Measurements from ENCODE around the gene TTC23L. TPM values are rescaled to one million over a fixed set of nuclear protein-coding genes. Genes with fewer than 3 reads are reported as not detected.

The TTC23L gene
- total and polyA plus RNA-seq, 2 donors from 2014 or later, result 0.39 to 1.7 TPM

DNA sequence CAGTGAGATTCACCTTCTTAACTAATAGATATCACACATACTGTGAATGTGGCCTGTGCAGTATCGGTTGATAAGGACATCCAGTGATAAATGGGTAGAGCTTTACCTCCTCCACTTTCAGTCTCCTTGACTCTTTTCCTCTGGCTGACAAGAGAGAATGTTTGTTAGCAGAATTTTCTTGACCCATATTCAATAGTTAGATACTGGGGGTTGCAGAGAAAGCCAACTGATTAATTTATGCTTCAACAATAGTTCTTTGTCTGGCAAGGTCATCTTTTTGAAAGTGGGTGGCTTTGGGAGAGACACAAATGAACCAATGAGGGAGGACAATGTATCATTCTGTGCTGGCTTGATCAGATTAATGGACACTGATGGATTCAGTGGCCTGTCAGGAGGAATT lies 30.3 kb downstream of the TTC23L start:
- no peak for DNase-seq
- Histone ChIP-seq H3K27ac (ENCODE audit: low read depth in 2 of 2, low read length in 2 of 2) (no peak overlapping the region), H3K9me3 (ENCODE audit: control insufficient read depth in 2 of 3, insufficient read depth in 1 of 3, low read length in 3 of 3) (no peaks in the 10 kb centered on the region), H3K27me3 (ENCODE audit: control insufficient read depth, insufficient read depth, low read length) (no peaks in the 10 kb centered on the region), H3K36me3 (ENCODE audit: control insufficient read depth in 2 of 3, insufficient read depth in 3 of 3, low read length in 3 of 3) (no peaks in the 10 kb centered on the region), H3K4me1 (ENCODE audit: control insufficient read depth in 2 of 3, insufficient read depth in 2 of 3, low read depth in 1 of 3, low read length in 3 of 3) (no peaks in the 10 kb centered on the region), H3K4me3 (ENCODE audit: low read length in 3 of 3) (no peak overlapping the region), H3K9ac (ENCODE audit: low read length in 3 of 3) (no peak overlapping the region)
- FAIRE-seq, result no peak
- TF ChIP-seq, protein P1, sequence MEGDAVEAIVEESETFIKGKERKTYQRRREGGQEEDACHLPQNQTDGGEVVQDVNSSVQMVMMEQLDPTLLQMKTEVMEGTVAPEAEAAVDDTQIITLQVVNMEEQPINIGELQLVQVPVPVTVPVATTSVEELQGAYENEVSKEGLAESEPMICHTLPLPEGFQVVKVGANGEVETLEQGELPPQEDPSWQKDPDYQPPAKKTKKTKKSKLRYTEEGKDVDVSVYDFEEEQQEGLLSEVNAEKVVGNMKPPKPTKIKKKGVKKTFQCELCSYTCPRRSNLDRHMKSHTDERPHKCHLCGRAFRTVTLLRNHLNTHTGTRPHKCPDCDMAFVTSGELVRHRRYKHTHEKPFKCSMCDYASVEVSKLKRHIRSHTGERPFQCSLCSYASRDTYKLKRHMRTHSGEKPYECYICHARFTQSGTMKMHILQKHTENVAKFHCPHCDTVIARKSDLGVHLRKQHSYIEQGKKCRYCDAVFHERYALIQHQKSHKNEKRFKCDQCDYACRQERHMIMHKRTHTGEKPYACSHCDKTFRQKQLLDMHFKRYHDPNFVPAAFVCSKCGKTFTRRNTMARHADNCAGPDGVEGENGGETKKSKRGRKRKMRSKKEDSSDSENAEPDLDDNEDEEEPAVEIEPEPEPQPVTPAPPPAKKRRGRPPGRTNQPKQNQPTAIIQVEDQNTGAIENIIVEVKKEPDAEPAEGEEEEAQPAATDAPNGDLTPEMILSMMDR (IDR thresholded peaks at IDR 0.05; ENCODE audit: borderline replicate concordance, extremely low read depth, insufficient read depth), result no peak
- intact Hi-C loops (cut with DNase I), result no loop called here

DNA sequence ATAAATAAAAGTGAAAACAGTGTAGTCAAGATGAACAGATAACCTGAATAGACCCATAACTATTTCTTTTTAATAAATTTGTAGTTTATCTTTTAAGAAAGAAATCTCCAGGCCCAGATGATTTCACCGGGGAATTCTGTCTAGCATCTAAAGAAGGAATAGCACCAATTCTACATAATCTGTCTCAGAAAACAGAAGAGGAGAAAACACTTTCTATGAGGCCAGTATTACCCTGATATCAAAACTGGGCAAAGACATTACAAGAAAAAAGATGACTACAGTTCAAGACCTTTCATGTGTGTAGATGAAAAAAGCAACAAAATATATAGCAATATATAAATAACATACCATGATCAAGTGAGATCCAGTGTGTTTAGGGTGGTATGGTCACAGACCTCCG lies 31.4 kb downstream of the TTC23L start:
- intact Hi-C loops (cut with DNase I), result no loop called here
- DNase-seq (no peak), FAIRE-seq (no peak)
- Histone ChIP-seq H3K9ac (ENCODE audit: low read length in 3 of 3) (no peak overlapping the region), H3K36me3 (ENCODE audit: control insufficient read depth in 2 of 3, insufficient read depth in 3 of 3, low read length in 3 of 3) (no peaks in the 10 kb centered on the region), H3K27ac (ENCODE audit: low read depth in 2 of 2, low read length in 2 of 2) (no peak overlapping the region), H3K4me3 (ENCODE audit: low read length in 3 of 3) (no peak overlapping the region), H3K4me1 (ENCODE audit: control insufficient read depth in 2 of 3, insufficient read depth in 2 of 3, low read depth in 1 of 3, low read length in 3 of 3) (no peaks in the 10 kb centered on the region), H3K27me3 (ENCODE audit: control insufficient read depth, insufficient read depth, low read length) (no peaks in the 10 kb centered on the region), H3K9me3 (ENCODE audit: control insufficient read depth in 2 of 3, insufficient read depth in 1 of 3, low read length in 3 of 3) (no peaks in the 10 kb centered on the region)
- TF ChIP-seq, protein P1 (IDR thresholded peaks at IDR 0.05; ENCODE audit: borderline replicate concordance, extremely low read depth, insufficient read depth), result no peak

DNA sequence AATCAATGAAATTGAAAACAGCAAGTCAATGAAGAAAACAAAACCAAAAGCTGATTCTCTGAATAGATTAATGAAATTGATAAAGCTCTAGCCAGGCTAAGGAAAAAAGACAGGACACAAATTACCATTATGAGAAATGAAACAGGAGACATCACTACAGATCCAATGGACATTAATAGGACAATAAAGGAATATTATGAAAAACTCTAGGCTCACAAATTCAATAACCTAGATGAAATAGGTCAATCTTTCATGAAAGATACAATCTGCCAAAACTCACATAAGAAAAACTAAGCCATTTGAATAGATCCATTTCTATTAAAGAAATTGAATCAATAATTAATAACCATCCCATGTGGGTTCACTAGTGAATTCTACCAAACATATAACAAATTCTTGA lies 37.3 kb downstream of the TTC23L start:
- H3K27me3 ChIP-seq (ENCODE audit: control insufficient read depth, insufficient read depth, low read length), result no peaks in the 10 kb centered on the region
- no peak overlapping the region for H3K9ac ChIP-seq (ENCODE audit: low read length in 3 of 3)
- intact Hi-C loops (cut with DNase I), result no loop called here
- peaks cover 0 to 7% (median 0%) of the 10 kb centered on the region in 3 donors for H3K9me3 ChIP-seq (ENCODE audit: control insufficient read depth in 2 of 3, insufficient read depth in 1 of 3, low read length in 3 of 3)
- DNase-seq, result no peak
- no peak for FAIRE-seq
- H3K36me3 ChIP-seq (ENCODE audit: control insufficient read depth in 2 of 3, insufficient read depth in 3 of 3, low read length in 3 of 3), result no peaks in the 10 kb centered on the region
- H3K27ac ChIP-seq (ENCODE audit: low read depth in 2 of 2, low read length in 2 of 2), result no peak overlapping the region
- no peak overlapping the region for H3K4me3 ChIP-seq (ENCODE audit: low read length in 3 of 3)
- no peaks in the 10 kb centered on the region for H3K4me1 ChIP-seq (ENCODE audit: control insufficient read depth in 2 of 3, insufficient read depth in 2 of 3, low read depth in 1 of 3, low read length in 3 of 3)
- TF ChIP-seq, protein P1 (IDR thresholded peaks at IDR 0.05; ENCODE audit: borderline replicate concordance, extremely low read depth, insufficient read depth), result no peak

DNA sequence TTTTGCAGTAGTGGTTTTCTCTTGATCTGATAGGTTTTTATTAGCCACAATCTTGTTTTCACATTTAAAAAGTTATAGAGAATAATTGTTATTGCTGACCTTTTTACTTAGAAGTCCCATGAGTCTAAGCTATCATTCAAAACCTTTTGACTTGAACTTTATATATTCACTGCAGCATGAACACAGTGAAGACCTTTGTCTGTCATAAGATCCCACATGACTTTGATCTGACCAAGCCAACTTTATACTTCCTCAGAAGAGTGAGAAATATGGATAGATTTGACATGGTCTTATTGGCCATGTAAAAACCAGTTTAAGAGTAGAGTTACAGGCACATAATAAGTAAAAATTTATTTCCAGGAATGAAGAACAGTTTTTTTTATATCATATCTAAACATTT lies 42.3 kb downstream of the TTC23L start:
- FAIRE-seq, result no peak

More for the DNA sequence above, 42.3 kb downstream of the TTC23L start:
- no peaks in the 10 kb centered on the region for H3K36me3 ChIP-seq (ENCODE audit: control insufficient read depth in 2 of 3, insufficient read depth in 3 of 3, low read length in 3 of 3)
- no peak overlapping the region for H3K27ac ChIP-seq (ENCODE audit: low read depth in 2 of 2, low read length in 2 of 2)
- no peaks in the 10 kb centered on the region for H3K4me1 ChIP-seq (ENCODE audit: control insufficient read depth in 2 of 3, insufficient read depth in 2 of 3, low read depth in 1 of 3, low read length in 3 of 3)
- TF ChIP-seq, protein P1 (IDR thresholded peaks at IDR 0.05; ENCODE audit: borderline replicate concordance, extremely low read depth, insufficient read depth), result no peak
- H3K9ac ChIP-seq (ENCODE audit: low read length in 3 of 3), result no peak overlapping the region
- no peak overlapping the region for H3K4me3 ChIP-seq (ENCODE audit: low read length in 3 of 3)
- intact Hi-C loops (cut with DNase I), result no loop called here
- DNase-seq, result no peak
- peaks cover 0 to 6% (median 0%) of the 10 kb centered on the region in 3 donors for H3K9me3 ChIP-seq (ENCODE audit: control insufficient read depth in 2 of 3, insufficient read depth in 1 of 3, low read length in 3 of 3)
- no peaks in the 10 kb centered on the region for H3K27me3 ChIP-seq (ENCODE audit: control insufficient read depth, insufficient read depth, low read length)

Data from kidney (tissue), 14 donors.